ENCODE measurements around the gene NTF4. TPM values are rescaled to one million over a fixed set of nuclear protein-coding genes. Genes with fewer than 3 reads are reported as not detected.
"Not testable (repeated sequence)": the region's sequence is repeated elsewhere in the genome, so short reads cannot be mapped to it uniquely, and the experiment has no call there.

NTF4 gene
- total and polyA plus RNA-seq, 2 of the 13 experiments (the other 11 are each of a cell fraction or from before 2014, with no cell fraction given): not detected

- TF ChIP-seq NFYC (CRISPR knock-in tag; IDR thresholded peaks at IDR 0.05) (peak; percentile 85), HDAC2 (CRISPR knock-in tag; IDR thresholded peaks at IDR 0.05) (peak; percentile 42; the same call in 1 of the 2 replicates), HOXA3 (CRISPR knock-in tag; IDR thresholded peaks at IDR 0.05) (0 out of 2 replicates have a peak, but pooled peaks have one; percentile 31), RFXAP (CRISPR knock-in tag; IDR thresholded peaks at IDR 0.05; ENCODE audit: borderline replicate concordance) (peak; percentile 74; the same call in 1 of the 2 replicates)
These were observed 27.8 kb downstream of the NTF4 start, which contains the start of gene CGB1 (continued) for GRCh38 chr19:49036815-49037214.

GRCh38 chr19:49031642-49032301, 32.8 kb downstream of the NTF4 start, which contains the start of gene CGB2:
Gene CGB2 (plus strand): TSS chr19:49031890. CDS start chr19:49032096, 206 bp downstream.
- WGBS (ENCODE audit: low lambda C conversion rate): 15% methylated on average over 23 of the region's 28 CpGs
- intact Hi-C loops (cut with micrococcal nuclease; ENCODE audit: unreplicated experiment); H3K9ac ChIP-seq (ENCODE audit: insufficient read depth, low read depth, low read length); in situ Hi-C loops (cut with HindIII; ENCODE audit: extremely low pct_ligation_motif_present, low pct_unique_long_range_greater_than_20kb); H3K4me1 ChIP-seq (ENCODE audit: insufficient read depth, low read length); CTCF ChIA-PET (ENCODE audit: low intra/inter-chr PET ratio, low total read pairs); FAIRE-seq; H3K36me3 ChIP-seq (replicated peaks in 1 of 2; ENCODE audit: control insufficient read depth in 1 of 2, insufficient read depth in 2 of 2, low read length in 2 of 2); H3K4me3 ChIP-seq (replicated peaks in 1 of 3; ENCODE audit: insufficient read depth in 1 of 3, low read depth in 2 of 3, low read length in 3 of 3); POLR2A ChIA-PET; H3K9me3 ChIP-seq (ENCODE audit: low read length); H4K20me1 ChIP-seq (ENCODE audit: insufficient read depth, low read length); BruUV-seq (replicated peaks); H2AFZ ChIP-seq (ENCODE audit: low read length); H3K27ac ChIP-seq (ENCODE audit: extremely low read length, insufficient read depth, low read length); H3K79me2 ChIP-seq (ENCODE audit: insufficient read depth, low read length); H3K4me2 ChIP-seq (ENCODE audit: low read depth, low read length); H3K27me3 ChIP-seq (ENCODE audit: control insufficient read depth in 1 of 2, insufficient read depth in 2 of 2, low read length in 2 of 2); TF ChIP-seq ATF7, CREM (CRISPR knock-in tag; IDR thresholded peaks at IDR 0.05): not testable (repeated sequence)
- peak; percentile 62 for DNase-seq (ENCODE audit: low spot score)
- ATAC-seq: peak; percentile 77
- TF ChIP-seq CREB1 (IDR thresholded peaks at IDR 0.05) (peak; percentile 87), CREB1 (CRISPR knock-in tag; IDR thresholded peaks at IDR 0.05) (peak; percentile 64), ZNF687 (CRISPR knock-in tag; IDR thresholded peaks at IDR 0.05) (0 out of 2 replicates have a peak, but pooled peaks have one; percentile 14), CTCF (CRISPR knock-in tag; IDR thresholded peaks at IDR 0.05) (peak; percentile 61), ATF7 (IDR thresholded peaks at IDR 0.05) (peak; percentile 40; the same call in 1 of the 2 replicates), KDM1A (CRISPR knock-in tag; IDR thresholded peaks at IDR 0.05) (peak; percentile 18; the same call in 1 of the 2 replicates), ATF2 (CRISPR knock-in tag; IDR thresholded peaks at IDR 0.05) (peak; percentile 31; the same call in 1 of the 2 replicates), NFYC (CRISPR knock-in tag; IDR thresholded peaks at IDR 0.05) (peak; percentile 82), STAG1 (CRISPR knock-in tag; IDR thresholded peaks at IDR 0.05) (0 out of 2 replicates have a peak, but pooled peaks have one; percentile 14), NR2C2 (CRISPR knock-in tag; IDR thresholded peaks at IDR 0.05; ENCODE audit: borderline replicate concordance) (peak; percentile 20; the same call in 1 of the 2 replicates), CREM (IDR thresholded peaks at IDR 0.05) (peak; percentile 47; the same call in 1 of the 2 replicates), NFYB (CRISPR knock-in tag; IDR thresholded peaks at IDR 0.05) (peak; percentile 77)

Measured in HepG2 (cell line).